IMR-90 (cell line): Measurements from ENCODE around the gene ZNF366. TPM values are rescaled to one million over a fixed set of nuclear protein-coding genes. Genes with fewer than 3 reads are reported as not detected.

Source experiments
- ATAC-seq: fragments of 200-7000 bp; cut with Tn5 transposase; 2 replicates; pipeline ENCODE4 v1.9.1; 2020; ENCODE audit warnings: low read depth, mild to moderate bottlenecking, moderate library complexity
- BruUV-seq: library from RNA; stranded (reverse); fragments of 400-500 nt; replicated peaks from 2 replicates; lab custom pipeline; 2021; lab: Mats Ljungman, UMichigan
- CTCF ChIA-PET: fragments of 300-600 bp; formaldehyde crosslinking; extraction: SDS; loops from one replicate; lab custom pipeline; 2021; ENCODE audit warnings: antibody characterized with exemption; lab: Yijun Ruan, JAX
- POLR2A ChIA-PET: fragments of 300-600 bp; sonication (Branson Sonifier 250); formaldehyde crosslinking; loops from one replicate; lab custom pipeline; 2022; ENCODE audit warnings: antibody characterized with exemption; ENCODE audit not compliant: unreplicated experiment; lab: Charles Lee
- DNase-seq: peaks from one replicate; pipeline ENCODE4 v3.0.0; 2013
- H2AFZ ChIP-seq: replicated peaks from 2 replicates; pipeline ENCODE3; 2013; ENCODE audit warnings: low read length, mild to moderate bottlenecking; ENCODE audit not compliant: poor library complexity
- H2AK5ac ChIP-seq: 2 replicates; pipeline ENCODE4 v1.6.1; 2013; ENCODE audit warnings: low read depth, low read length, inconsistent platforms
- H2AK9ac ChIP-seq: replicated peaks from 2 replicates; pipeline ENCODE3; 2013; ENCODE audit warnings: mild to moderate bottlenecking, low read depth, low read length, moderate library complexity; ENCODE audit not compliant: poor library complexity
- H2BK120ac ChIP-seq: 2 replicates; pipeline ENCODE4 v1.6.1; 2013; ENCODE audit warnings: low read depth, low read length, inconsistent platforms
- H2BK15ac ChIP-seq: 3 replicates; pipeline ENCODE4 v1.6.1; 2013; ENCODE audit warnings: low read depth, low read length, inconsistent platforms
- H2BK20ac ChIP-seq: 2 replicates; pipeline ENCODE4 v1.6.1; 2013; ENCODE audit warnings: low read depth, mild to moderate bottlenecking, inconsistent platforms, low read length, moderate library complexity
- H2BK5ac ChIP-seq: 2 replicates; pipeline ENCODE4 v1.6.1; 2013; ENCODE audit warnings: mild to moderate bottlenecking, low read depth, low read length, inconsistent platforms; ENCODE audit not compliant: poor library complexity, severe bottlenecking
- H3K14ac ChIP-seq: replicated peaks from 2 replicates; pipeline ENCODE4 v1.6.1; 2013; ENCODE audit warnings: low read depth, low read length, inconsistent platforms
- H3K18ac ChIP-seq: 2 replicates; pipeline ENCODE4 v1.6.1; 2013; ENCODE audit warnings: low read depth, low read length, control low read depth
- H3K23ac ChIP-seq: 2 replicates; pipeline ENCODE4 v1.6.1; 2013; ENCODE audit warnings: low read depth, low read length, inconsistent platforms
- H3K27ac ChIP-seq: 2 replicates; pipeline ENCODE4 v1.5.1; 2013; ENCODE audit warnings: mild to moderate bottlenecking, control low read depth, low read length; ENCODE audit not compliant: insufficient read depth
- H3K27me3 ChIP-seq: 2 replicates; pipeline ENCODE4 v1.6.1; 2013; ENCODE audit warnings: low read length; ENCODE audit not compliant: control insufficient read depth, insufficient read depth
- H3K36me3 ChIP-seq: 2 replicates; pipeline ENCODE4 v1.6.1; 2013; ENCODE audit warnings: low read length, mixed read lengths; ENCODE audit not compliant: control insufficient read depth, insufficient read depth
- H3K4ac ChIP-seq: 2 replicates; pipeline ENCODE4 v1.6.1; 2013; ENCODE audit warnings: low read depth, low read length, inconsistent platforms
- H3K4me1 ChIP-seq: 2 replicates; pipeline ENCODE4 v1.6.1; 2013; ENCODE audit warnings: low read length, mixed read lengths; ENCODE audit not compliant: control insufficient read depth, insufficient read depth
- H3K4me2 ChIP-seq: 2 replicates; pipeline ENCODE4 v1.6.1; 2013; ENCODE audit warnings: low read depth, mild to moderate bottlenecking, control low read depth, low read length, moderate library complexity
- H3K4me3 ChIP-seq: 2 replicates; pipeline ENCODE4 v1.5.1; 2013; ENCODE audit warnings: low read depth, mild to moderate bottlenecking, control low read depth, low read length, moderate library complexity; ENCODE audit not compliant: insufficient read depth
- H3K56ac ChIP-seq: 2 replicates; pipeline ENCODE4 v1.6.1; 2013; ENCODE audit warnings: low read length, inconsistent platforms; ENCODE audit not compliant: insufficient read depth; ENCODE audit errors: extremely low read depth
- H3K79me1 ChIP-seq, 2 experiments: 2 replicates each; pipeline ENCODE4 v1.6.1; 2013; ENCODE audit warnings: low read length in 2 of 2, inconsistent platforms in 1 of 2, low read depth in 1 of 2
- H3K9ac ChIP-seq: 2 replicates; pipeline ENCODE4 v1.6.1; 2013; ENCODE audit warnings: low read depth, low read length, control low read depth
- H3K9me1 ChIP-seq: 2 replicates; pipeline ENCODE4 v1.6.1; 2013; ENCODE audit warnings: low read length, inconsistent platforms; ENCODE audit not compliant: insufficient read depth
- H3K9me3 ChIP-seq: 2 replicates; pipeline ENCODE4 v1.6.1; 2013; ENCODE audit warnings: low read length; ENCODE audit not compliant: control insufficient read depth, insufficient read depth
- H4K20me1 ChIP-seq: 2 replicates; pipeline ENCODE4 v1.6.1; 2013; ENCODE audit warnings: low read length, inconsistent platforms; ENCODE audit not compliant: insufficient read depth
- H4K5ac ChIP-seq: 2 replicates; pipeline ENCODE4 v1.6.1; 2013; ENCODE audit warnings: mild to moderate bottlenecking, low read depth, low read length, control low read depth
- H4K8ac ChIP-seq, 2 experiments: 2 replicates each; pipeline ENCODE4 v1.6.1; 2013; ENCODE audit warnings: low read depth in 2 of 2, low read length in 2 of 2, control low read depth in 1 of 2, inconsistent platforms in 1 of 2
- H4K91ac ChIP-seq: 2 replicates; pipeline ENCODE4 v1.6.1; 2013; ENCODE audit warnings: low read depth, low read length, inconsistent platforms; ENCODE audit not compliant: insufficient read depth
- CEBPB ChIP-seq: IDR thresholded peaks from 2 replicates; pipeline ENCODE4 v1.6.1; 2012; ENCODE audit warnings: low read depth, low read length, improper control_type of control experiment
- CTCF ChIP-seq: conservative IDR thresholded peaks from 2 replicates; pipeline ENCODE4 v1.5.1; 2012; ENCODE audit warnings: mild to moderate bottlenecking, low read depth, low read length, improper control_type of control experiment
- FOS ChIP-seq: fragments of 150-350 bp; IDR thresholded peaks from 2 replicates; pipeline ENCODE4 v1.6.1; 2016; ENCODE audit warnings: low read depth, low read length
- MXI1 ChIP-seq: IDR thresholded peaks from 2 replicates; pipeline ENCODE4 v1.6.1; 2012; ENCODE audit warnings: low read depth, mild to moderate bottlenecking, low read length, moderate library complexity, borderline replicate concordance
- POLR2A ChIP-seq: IDR thresholded peaks from 2 replicates; pipeline ENCODE4 v1.6.1; 2012; ENCODE audit warnings: mild to moderate bottlenecking, low read depth, low read length
- RAD21 ChIP-seq: IDR thresholded peaks from 2 replicates; pipeline ENCODE4 v1.6.1; 2012; ENCODE audit warnings: low read length, improper control_type of control experiment
- SMC3 ChIP-seq: fragments of 150-350 bp; IDR thresholded peaks from 2 replicates; pipeline ENCODE4 v1.6.1; 2016; ENCODE audit warnings: low read depth, mild to moderate bottlenecking, antibody characterized with exemption, low read length, moderate library complexity
- USF2 ChIP-seq: fragments of 150-350 bp; IDR thresholded peaks from 2 replicates; pipeline ENCODE4 v1.6.1; 2017; ENCODE audit warnings: mild to moderate bottlenecking, antibody characterized with exemption, low read length, low read depth
- WGBS, 2 experiments: methylation state at CpG; one replicate each; pipeline versions ENCODE4 v1.1.5 to v1.1.7; 2013; ENCODE audit warnings: missing lambda C conversion rate in 2 of 2; ENCODE audit not compliant: insufficient read length in 1 of 2; ENCODE audit errors: extremely low coverage in 2 of 2; 5-methylcytosine and 5-hydroxymethylcytosine counted together
- dilution Hi-C: fragments of 300-500 bp; cut with HindIII; formaldehyde crosslinking; loops from one replicate; pipeline ENCODE4 v1.14.3; 2018; ENCODE audit warnings: low sequenced_read_pairs; ENCODE audit not compliant: unreplicated experiment
- in situ Hi-C: fragments of 300-500 bp; cut with MboI; formaldehyde crosslinking; loops from 3 replicates; pipeline ENCODE4 v1.14.3; 2019; ENCODE audit warnings: low sequenced_read_pairs, inconsistent platforms, mixed read lengths
- intact Hi-C: fragments of 100-400 bp; cut with micrococcal nuclease; formaldehyde crosslinking; loops from 2 replicates; pipeline ENCODE4 v1.10.0; 2022
- polyA plus RNA-seq, 3 experiments: library from polyadenylated mRNA; depleted of rRNA; stranded (reverse); fragments of >200 nt; gene quantifications; 2 replicates each; pipeline ENCODE4 v1.2.3, GENCODE V29; 2012; ENCODE audit warnings: low replicate concordance in 1 of 3
- total RNA-seq: library from RNA; depleted of rRNA; stranded (reverse); fragments of >200 nt; gene quantifications from 2 replicates; pipeline ENCODE4 v1.2.3, GENCODE V29; 2012

ZNF366 gene
- total and polyA plus RNA-seq, 2 of the 4 experiments (the other 2 are of a cell fraction), result not detected

GRCh38 chr5:72428669-72429068 lies 78.5 kb downstream of the ZNF366 start:
- Histone ChIP-seq H3K36me3 (no peaks in the 10 kb centered on the region), H2BK15ac (no peak overlapping the region), H3K79me1 (no peaks in the 10 kb centered on the region), H2BK5ac (no peak overlapping the region), H3K9me1 (no peaks in the 10 kb centered on the region), H2AFZ (no peak overlapping the region), H3K27me3 (no peaks in the 10 kb centered on the region; the same call in 1 of the 2 replicates), H4K20me1 (no peaks in the 10 kb centered on the region), H3K4me3 (no peak overlapping the region), H3K4me1 (peaks cover 6% of the 10 kb centered on the region), H4K5ac (no peak overlapping the region), H2AK5ac (no peak overlapping the region), H3K23ac (no peak overlapping the region), H3K4me2 (no peak overlapping the region), H3K9me3 (peaks cover 5% of the 10 kb centered on the region), H2BK120ac (no peak overlapping the region), H3K27ac (no peak overlapping the region), H3K4ac (no peak overlapping the region), H3K9ac (no peak overlapping the region), H4K91ac (no peak overlapping the region), H3K18ac (no peak overlapping the region), H2BK20ac (no peak overlapping the region), H3K56ac (no peak overlapping the region), H4K8ac (no peak overlapping the region), H3K14ac (no peak overlapping the region), H2AK9ac (no peak overlapping the region)
- no CpG with 5 or more reads among the region's 1 CpG for WGBS, 2 experiments
- DNase-seq (no peak), ATAC-seq (no peak)
- dilution Hi-C loops (no loop called here), intact Hi-C loops (no loop called here), in situ Hi-C loops (no loop called here)
- CTCF ChIA-PET, result interaction anchor here (1.3 kb wide), 1 partner anchor 16 kb away, joined by 3 read pairs; no protein-coding TSS in a partner anchor
- BruUV-seq, result no TSS peak
- POLR2A ChIA-PET, result no interaction called here
- TF ChIP-seq MXI1 (no peak), USF2 (no peak), CTCF (no peak), FOS (no peak), RAD21 (no peak), CEBPB (no peak), POLR2A (no peak), SMC3 (no peak)
